ENCODE data around the gene ASB2. TPM values are rescaled to one million over a fixed set of nuclear protein-coding genes. Genes with fewer than 3 reads are reported as not detected.
A peak's percentile ranks its signal among the peaks of the same experiment; 100 is the strongest.

ASB2 gene
- total and polyA plus RNA-seq, 5 donors from 2014 or later, result 0.96 to 5.7 (median 4.7) TPM

DNA sequence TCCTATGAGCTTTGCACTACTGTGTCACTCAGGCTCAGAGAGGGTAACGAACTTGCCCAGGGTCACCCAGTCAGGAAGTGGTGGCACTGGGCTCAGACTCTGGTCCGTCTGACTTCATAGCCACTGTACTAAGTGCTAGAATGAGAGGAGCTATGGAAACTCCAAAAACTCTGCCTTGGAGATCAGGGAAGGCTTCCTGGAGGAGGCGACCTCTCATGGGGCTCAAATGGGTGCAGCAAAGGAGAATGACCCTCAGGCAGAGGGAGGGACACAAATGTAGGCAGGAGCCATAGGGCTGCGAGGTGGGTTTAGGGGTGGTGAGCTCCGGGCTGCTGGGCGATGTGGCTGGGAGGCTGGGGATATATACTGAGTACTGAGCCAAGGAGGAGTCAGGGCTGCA lies 23.9 kb upstream of the ASB2 start:
- H3K36me3 Mint-ChIP-seq, result no peaks in the 10 kb centered on the region
- H3K27me3 ChIP-seq (ENCODE audit: control insufficient read depth, insufficient read depth, low read length), result no peaks in the 10 kb centered on the region
- H3K9me3 ChIP-seq (ENCODE audit: control insufficient read depth in 2 of 2, low read length in 2 of 2), result no peaks in the 10 kb centered on the region
- no peaks in the 10 kb centered on the region for H3K36me3 ChIP-seq (ENCODE audit: control insufficient read depth, insufficient read depth, low read length)
- H3K4me3 ChIP-seq (ENCODE audit: low read depth, low read length), result no peak overlapping the region
- no peak overlapping the region for H3K27ac ChIP-seq (ENCODE audit: insufficient read depth, low read length, poor library complexity, severe bottlenecking)
- peaks cover 8% of the 10 kb centered on the region for H3K4me1 ChIP-seq (ENCODE audit: control insufficient read depth, insufficient read depth, low read length, poor library complexity, severe bottlenecking)
- H3K4me1 Mint-ChIP-seq, result peaks cover 0 to 12% (median 7%) of the 10 kb centered on the region in 4 donors
- no peak for DNase-seq
- H3K9me3 Mint-ChIP-seq, result no peaks in the 10 kb centered on the region
- H3K27me3 Mint-ChIP-seq, result peaks cover 7% of the 10 kb centered on the region
- no peak overlapping the region for H3K27ac Mint-ChIP-seq
- ATAC-seq (ENCODE audit: low read depth in 2 of 2), result no peak
- H3K4me3 Mint-ChIP-seq, result no peak overlapping the region

DNA sequence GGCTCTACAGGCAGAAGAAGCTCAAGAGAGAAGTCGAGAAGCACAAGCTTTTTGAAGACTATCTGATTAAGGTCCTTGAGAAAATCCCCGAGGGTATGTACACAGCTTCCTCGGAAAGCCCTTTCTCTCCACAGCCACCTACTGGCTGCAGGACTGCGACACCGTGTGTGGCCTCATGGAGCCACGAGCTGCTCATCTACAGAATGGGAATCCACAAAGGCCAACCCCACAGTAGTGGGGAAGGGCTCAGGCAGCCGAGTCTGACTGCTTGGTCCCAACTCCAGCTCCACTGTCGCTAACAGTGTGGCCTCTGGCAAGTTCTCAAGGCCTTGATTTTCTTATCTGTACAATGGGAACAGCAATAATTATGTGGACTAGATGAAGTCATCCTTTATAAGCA lies 23.2 kb upstream of the ASB2 start:
- no peaks in the 10 kb centered on the region for H3K27me3 ChIP-seq (ENCODE audit: control insufficient read depth, insufficient read depth, low read length)
- ATAC-seq (ENCODE audit: low read depth in 2 of 2) (no peak), DNase-seq (no peak)
- Mint-ChIP-seq H3K27me3 (peaks cover 6% of the 10 kb centered on the region), H3K27ac (no peak overlapping the region), H3K9me3 (no peaks in the 10 kb centered on the region), H3K36me3 (no peaks in the 10 kb centered on the region), H3K4me1 (peaks cover 0 to 12% (median 6%) of the 10 kb centered on the region in 4 donors), H3K4me3 (no peak overlapping the region)
- peaks cover 8% of the 10 kb centered on the region for H3K4me1 ChIP-seq (ENCODE audit: control insufficient read depth, insufficient read depth, low read length, poor library complexity, severe bottlenecking)
- no peak overlapping the region for H3K4me3 ChIP-seq (ENCODE audit: low read depth, low read length)
- no peaks in the 10 kb centered on the region for H3K9me3 ChIP-seq (ENCODE audit: control insufficient read depth in 2 of 2, low read length in 2 of 2)
- no peaks in the 10 kb centered on the region for H3K36me3 ChIP-seq (ENCODE audit: control insufficient read depth, insufficient read depth, low read length)
- H3K27ac ChIP-seq (ENCODE audit: insufficient read depth, low read length, poor library complexity, severe bottlenecking), result no peak overlapping the region

- Histone ChIP-seq H3K36me3 (ENCODE audit: control insufficient read depth, insufficient read depth, low read length) (no peaks in the 10 kb centered on the region), H3K27ac (ENCODE audit: insufficient read depth, low read length, poor library complexity, severe bottlenecking) (no peak overlapping the region), H3K9me3 (ENCODE audit: control insufficient read depth in 2 of 2, low read length in 2 of 2) (no peaks in the 10 kb centered on the region), H3K4me1 (ENCODE audit: control insufficient read depth, insufficient read depth, low read length, poor library complexity, severe bottlenecking) (peaks cover 8% of the 10 kb centered on the region), H3K27me3 (ENCODE audit: control insufficient read depth, insufficient read depth, low read length) (no peaks in the 10 kb centered on the region), H3K4me3 (ENCODE audit: low read depth, low read length) (no peak overlapping the region)
- ATAC-seq (ENCODE audit: low read depth in 2 of 2), result no peak
- DNase-seq, result no peak
- peaks cover 6% of the 10 kb centered on the region for H3K27me3 Mint-ChIP-seq
- no peak overlapping the region for H3K4me3 Mint-ChIP-seq
- H3K36me3 Mint-ChIP-seq, result no peaks in the 10 kb centered on the region
- no peak overlapping the region for H3K27ac Mint-ChIP-seq
- H3K9me3 Mint-ChIP-seq, result no peaks in the 10 kb centered on the region
- H3K4me1 Mint-ChIP-seq, result peaks cover 0 to 12% (median 7%) of the 10 kb centered on the region in 4 donors
Observed at GRCh38 chr14:93998871-93999403, 22.6 kb upstream of the ASB2 start.

GRCh38 chr14:93997916-93998870 lies 21.8 kb upstream of the ASB2 start:
- DNase-seq (no peak), ATAC-seq (ENCODE audit: low read depth in 2 of 2) (no peak)
- Mint-ChIP-seq H3K36me3 (no peaks in the 10 kb centered on the region), H3K27ac (no peak overlapping the region), H3K4me1 (peaks cover 0 to 13% (median 7%) of the 10 kb centered on the region in 4 donors), H3K4me3 (no peak overlapping the region), H3K9me3 (no peaks in the 10 kb centered on the region), H3K27me3 (peaks cover 6% of the 10 kb centered on the region)
- Histone ChIP-seq H3K27ac (ENCODE audit: insufficient read depth, low read length, poor library complexity, severe bottlenecking) (no peak overlapping the region), H3K27me3 (ENCODE audit: control insufficient read depth, insufficient read depth, low read length) (no peaks in the 10 kb centered on the region), H3K36me3 (ENCODE audit: control insufficient read depth, insufficient read depth, low read length) (no peaks in the 10 kb centered on the region), H3K9me3 (ENCODE audit: control insufficient read depth in 2 of 2, low read length in 2 of 2) (no peaks in the 10 kb centered on the region), H3K4me1 (ENCODE audit: control insufficient read depth, insufficient read depth, low read length, poor library complexity, severe bottlenecking) (peaks cover 8% of the 10 kb centered on the region), H3K4me3 (ENCODE audit: low read depth, low read length) (no peak overlapping the region)

GRCh38 chr14:93997082-93997481 lies 20.7 kb upstream of the ASB2 start, which contains the start of gene CCDC197:
CCDC197 (plus strand) TSS chr14:93997301; CDS start chr14:93998132, 831 bp downstream.
- no peak within 1 kb of the TSS for H3K4me3 Mint-ChIP-seq
- no peaks in the 10 kb centered on the region for H3K9me3 ChIP-seq (ENCODE audit: control insufficient read depth in 2 of 2, low read length in 2 of 2)
- no peaks in the 10 kb centered on the region for H3K9me3 Mint-ChIP-seq
- peaks cover 0 to 10% (median 5%) of the 10 kb centered on the region in 4 donors for H3K4me1 Mint-ChIP-seq
- peaks cover 6% of the 10 kb centered on the region for H3K27me3 Mint-ChIP-seq
- DNase-seq (peak in 1 of 3 donors; percentile 13), ATAC-seq (ENCODE audit: low read depth in 2 of 2) (no peak)
- no peak within 1 kb of the TSS for H3K27ac Mint-ChIP-seq
- H3K4me1 ChIP-seq (ENCODE audit: control insufficient read depth, insufficient read depth, low read length, poor library complexity, severe bottlenecking), result peaks cover 8% of the 10 kb centered on the region
- H3K27me3 ChIP-seq (ENCODE audit: control insufficient read depth, insufficient read depth, low read length), result no peaks in the 10 kb centered on the region
- H3K4me3 ChIP-seq (ENCODE audit: low read depth, low read length), result no peak within 1 kb of the TSS
- no peaks in the 10 kb centered on the region for H3K36me3 ChIP-seq (ENCODE audit: control insufficient read depth, insufficient read depth, low read length)
- no peak within 1 kb of the TSS for H3K27ac ChIP-seq (ENCODE audit: insufficient read depth, low read length, poor library complexity, severe bottlenecking)
- no peaks in the 10 kb centered on the region for H3K36me3 Mint-ChIP-seq

GRCh38 chr14:93996130-93996695 lies 19.8 kb upstream of the ASB2 start:
- Histone ChIP-seq H3K27ac (ENCODE audit: insufficient read depth, low read length, poor library complexity, severe bottlenecking) (no peak overlapping the region), H3K36me3 (ENCODE audit: control insufficient read depth, insufficient read depth, low read length) (no peaks in the 10 kb centered on the region), H3K27me3 (ENCODE audit: control insufficient read depth, insufficient read depth, low read length) (no peaks in the 10 kb centered on the region), H3K4me1 (ENCODE audit: control insufficient read depth, insufficient read depth, low read length, poor library complexity, severe bottlenecking) (no peaks in the 10 kb centered on the region), H3K4me3 (ENCODE audit: low read depth, low read length) (no peak overlapping the region), H3K9me3 (ENCODE audit: control insufficient read depth in 2 of 2, low read length in 2 of 2) (no peaks in the 10 kb centered on the region)
- H3K4me1 Mint-ChIP-seq, result peaks cover 0 to 4% (median 0%) of the 10 kb centered on the region in 4 donors
- DNase-seq (no peak), ATAC-seq (ENCODE audit: low read depth in 2 of 2) (no peak)
- H3K27me3 Mint-ChIP-seq, result no peaks in the 10 kb centered on the region
- no peak overlapping the region for H3K27ac Mint-ChIP-seq
- H3K36me3 Mint-ChIP-seq, result no peaks in the 10 kb centered on the region
- H3K4me3 Mint-ChIP-seq, result no peak overlapping the region
- no peaks in the 10 kb centered on the region for H3K9me3 Mint-ChIP-seq

DNA sequence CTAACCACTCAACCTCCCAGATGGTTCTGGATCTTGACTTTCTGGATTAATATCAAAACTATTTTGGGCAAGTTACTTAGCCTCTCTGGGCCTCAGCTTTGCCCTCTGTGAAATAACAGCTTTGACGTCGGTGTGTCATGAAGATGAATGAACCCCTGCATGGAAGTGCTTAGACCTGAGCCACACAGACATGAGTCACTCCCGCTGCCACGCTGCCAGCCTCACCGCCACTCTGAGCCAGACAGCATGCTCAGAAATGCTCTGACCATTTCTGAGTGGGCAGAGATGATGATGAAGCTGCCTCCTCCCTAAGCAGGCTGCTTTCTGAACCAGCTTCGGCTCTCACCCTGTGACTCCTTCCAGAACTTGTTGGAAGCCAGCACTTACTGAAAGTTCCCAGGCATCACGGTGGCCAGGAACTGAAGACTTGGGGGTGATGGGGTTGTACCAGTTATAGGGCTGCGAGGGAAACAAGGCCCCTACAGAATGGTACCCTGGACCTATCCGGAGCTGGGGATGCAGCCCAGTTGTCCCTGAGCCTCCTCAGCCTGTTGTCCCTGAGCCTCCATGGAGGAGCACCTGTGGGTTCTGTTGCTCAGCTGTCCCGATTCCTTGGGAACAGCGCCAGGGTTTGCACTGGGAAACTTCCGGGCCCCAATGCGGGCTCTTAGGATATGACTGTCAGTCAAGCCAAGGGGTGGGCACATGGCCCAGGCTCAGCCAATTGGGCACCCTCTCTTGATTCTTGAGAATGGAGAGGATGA lies 18.7 kb upstream of the ASB2 start:
- ATAC-seq (ENCODE audit: low read depth in 2 of 2), result peak; percentile 73 to 75
- peak in 1 of 3 donors; percentile 50 for DNase-seq
- Histone ChIP-seq H3K27me3 (ENCODE audit: control insufficient read depth, insufficient read depth, low read length) (no peaks in the 10 kb centered on the region), H3K36me3 (ENCODE audit: control insufficient read depth, insufficient read depth, low read length) (no peaks in the 10 kb centered on the region), H3K4me3 (ENCODE audit: low read depth, low read length) (no peak overlapping the region), H3K9me3 (ENCODE audit: control insufficient read depth in 2 of 2, low read length in 2 of 2) (no peaks in the 10 kb centered on the region), H3K4me1 (ENCODE audit: control insufficient read depth, insufficient read depth, low read length, poor library complexity, severe bottlenecking) (no peaks in the 10 kb centered on the region), H3K27ac (ENCODE audit: insufficient read depth, low read length, poor library complexity, severe bottlenecking) (no peak overlapping the region)
- H3K4me3 Mint-ChIP-seq, result no peak overlapping the region
- peaks cover 0 to 4% (median 0%) of the 10 kb centered on the region in 4 donors for H3K4me1 Mint-ChIP-seq
- H3K27me3 Mint-ChIP-seq, result no peaks in the 10 kb centered on the region
- no peaks in the 10 kb centered on the region for H3K36me3 Mint-ChIP-seq
- no peak overlapping the region for H3K27ac Mint-ChIP-seq
- no peaks in the 10 kb centered on the region for H3K9me3 Mint-ChIP-seq
